Middle frontal gyrus (tissue), 1 donor: ENCODE measurements around the gene PLAC8.
"Not testable (repeated sequence)": the region's sequence is repeated elsewhere in the genome, so short reads cannot be mapped to it uniquely, and the experiment has no call there.

Source experiments
- DNase-seq: peaks from one replicate; pipeline ENCODE4 v3.0.0-alpha.2; 2015; ENCODE audit warnings: low spot score; ENCODE audit errors: extremely low spot score

PLAC8 gene

GRCh38 chr4:83114576-83114975 is at the start of gene PLAC8:
PLAC8 (minus strand) TSS chr4:83114729; CDS start chr4:83107921, 6,808 bp downstream.
- DNase-seq = no peak

GRCh38 chr4:83153417-83153816 is 38.9 kb upstream of the PLAC8 start:
- DNase-seq = no peak

GRCh38 chr4:83152746-83153145 is 38.2 kb upstream of the PLAC8 start:
- DNase-seq = no peak

- no peak for DNase-seq
Observed at GRCh38 chr4:83151651-83152050, 37.1 kb upstream of the PLAC8 start.

GRCh38 chr4:83150653-83151330 is 36.3 kb upstream of the PLAC8 start:
- no peak for DNase-seq

GRCh38 chr4:83149865-83150652 is 35.5 kb upstream of the PLAC8 start:
- no peak for DNase-seq

GRCh38 chr4:83146841-83147240 is 32.3 kb upstream of the PLAC8 start:
- DNase-seq = no peak

GRCh38 chr4:83145776-83146175 is 31.2 kb upstream of the PLAC8 start:
- DNase-seq = not testable (repeated sequence)

- no peak for DNase-seq
Observed at GRCh38 chr4:83139514-83140156, 25.1 kb upstream of the PLAC8 start.

- no peak for DNase-seq
Observed at GRCh38 chr4:83138946-83139345, 24.4 kb upstream of the PLAC8 start.

- DNase-seq = no peak
Observed at GRCh38 chr4:83132065-83132464, 17.5 kb upstream of the PLAC8 start.

- no peak for DNase-seq
Observed at GRCh38 chr4:83129264-83129663, 14.7 kb upstream of the PLAC8 start.

GRCh38 chr4:83128240-83128929 is 13.9 kb upstream of the PLAC8 start:
- no peak for DNase-seq

- no peak for DNase-seq
Observed at GRCh38 chr4:83125738-83126141, 11.2 kb upstream of the PLAC8 start.

GRCh38 chr4:83124111-83124780 is 9.7 kb upstream of the PLAC8 start:
- no peak for DNase-seq

- no peak for DNase-seq
Observed at GRCh38 chr4:83121246-83121645, 6.7 kb upstream of the PLAC8 start.

GRCh38 chr4:83118869-83119268 is 4.3 kb upstream of the PLAC8 start:
- no peak for DNase-seq

- no peak for DNase-seq
Observed at GRCh38 chr4:83115656-83116285, 1.2 kb upstream of the PLAC8 start.

GRCh38 chr4:83115000-83115399 is 471 bp upstream of the PLAC8 start:
- no peak for DNase-seq

GRCh38 chr4:83113429-83113786 is 1.1 kb downstream of the PLAC8 start:
- DNase-seq = no peak
